ENCODE measurements around the gene GJB3.

The GJB3 gene

GRCh38 chr1:34744851-34745250, 36.2 kb upstream of the GJB3 start:
- TF ChIP-seq CTCF (IDR thresholded peaks at IDR 0.05; ENCODE audit: low read depth, low read length): no peak
- no peak overlapping the region for H3K4me3 ChIP-seq (ENCODE audit: low read depth, low read length)

- no peak for TF ChIP-seq CTCF (IDR thresholded peaks at IDR 0.05; ENCODE audit: low read depth, low read length)
- H3K4me3 ChIP-seq (ENCODE audit: low read depth, low read length): no peak overlapping the region
Observed at GRCh38 chr1:34745666-34746065, 35.3 kb upstream of the GJB3 start.

- no peak overlapping the region for H3K4me3 ChIP-seq (ENCODE audit: low read depth, low read length)
- TF ChIP-seq CTCF (IDR thresholded peaks at IDR 0.05; ENCODE audit: low read depth, low read length): no peak
Observed at GRCh38 chr1:34746101-34746500, 34.9 kb upstream of the GJB3 start.

GRCh38 chr1:34746785-34747637, 34.0 kb upstream of the GJB3 start:
- no peak overlapping the region for H3K4me3 ChIP-seq (ENCODE audit: low read depth, low read length)
- no peak for TF ChIP-seq CTCF (IDR thresholded peaks at IDR 0.05; ENCODE audit: low read depth, low read length)

- no peak for TF ChIP-seq CTCF (IDR thresholded peaks at IDR 0.05; ENCODE audit: low read depth, low read length)
- H3K4me3 ChIP-seq (ENCODE audit: low read depth, low read length): no peak overlapping the region
Observed at GRCh38 chr1:34747638-34747941, 33.4 kb upstream of the GJB3 start.

- TF ChIP-seq CTCF (IDR thresholded peaks at IDR 0.05; ENCODE audit: low read depth, low read length): no peak
- no peak overlapping the region for H3K4me3 ChIP-seq (ENCODE audit: low read depth, low read length)
Observed at GRCh38 chr1:34749992-34750391, 31.0 kb upstream of the GJB3 start.

GRCh38 chr1:34750610-34751009, 30.4 kb upstream of the GJB3 start:
- no peak overlapping the region for H3K4me3 ChIP-seq (ENCODE audit: low read depth, low read length)
- TF ChIP-seq CTCF (IDR thresholded peaks at IDR 0.05; ENCODE audit: low read depth, low read length): no peak

Measured in WI38 (cell line).